Activated T-helper 2 cell treated with anti-CD3 and anti-CD28 coated beads, Interferon-gamma antibody, Interleukin-2, Interleukin-4, amounts not matched to agents 10 μg/mL and 5 μg/mL and 100 μg/mL, durations not matched to agents 14 hours and 24 hours and 36 hours (primary cell): ENCODE results near the gene CCSAP. TPM values are rescaled to one million over a fixed set of nuclear protein-coding genes. Genes with fewer than 3 reads are reported as not detected.

Experiments used
- DNase-seq: peaks from one replicate; pipeline ENCODE4 v3.0.0; 2021; ENCODE audit warnings: low spot score
- H3K27ac Mint-ChIP-seq: one replicate; pipeline ENCODE4 v1.8.0; 2021; ENCODE audit warnings: mixed read lengths
- H3K27me3 Mint-ChIP-seq: one replicate; pipeline ENCODE4 v1.8.0; 2021; ENCODE audit warnings: low read depth, mixed read lengths
- H3K36me3 Mint-ChIP-seq: one replicate; pipeline ENCODE4 v1.8.0; 2021; ENCODE audit warnings: low read depth, mixed read lengths
- H3K4me1 Mint-ChIP-seq: one replicate; pipeline ENCODE4 v1.8.0; 2021; ENCODE audit warnings: low read depth, mixed read lengths
- H3K4me3 Mint-ChIP-seq: one replicate; pipeline ENCODE4 v1.8.0; 2021; ENCODE audit warnings: low read depth, mild to moderate bottlenecking, moderate library complexity, mixed read lengths
- H3K9me3 Mint-ChIP-seq: one replicate; pipeline ENCODE4 v1.8.0; 2021; ENCODE audit warnings: mixed read lengths
- intact Hi-C: fragments of 100-400 bp; cut with micrococcal nuclease; formaldehyde crosslinking; loops from one replicate; pipeline ENCODE4 v1.15.1; 2023
- total RNA-seq: library from RNA; stranded (reverse); gene quantifications from 2 replicates; pipeline ENCODE4 v1.2.3, GENCODE V29; 2022

The CCSAP gene
- total RNA-seq, 1 donor from 2014 or later = 12.3 TPM

DNA sequence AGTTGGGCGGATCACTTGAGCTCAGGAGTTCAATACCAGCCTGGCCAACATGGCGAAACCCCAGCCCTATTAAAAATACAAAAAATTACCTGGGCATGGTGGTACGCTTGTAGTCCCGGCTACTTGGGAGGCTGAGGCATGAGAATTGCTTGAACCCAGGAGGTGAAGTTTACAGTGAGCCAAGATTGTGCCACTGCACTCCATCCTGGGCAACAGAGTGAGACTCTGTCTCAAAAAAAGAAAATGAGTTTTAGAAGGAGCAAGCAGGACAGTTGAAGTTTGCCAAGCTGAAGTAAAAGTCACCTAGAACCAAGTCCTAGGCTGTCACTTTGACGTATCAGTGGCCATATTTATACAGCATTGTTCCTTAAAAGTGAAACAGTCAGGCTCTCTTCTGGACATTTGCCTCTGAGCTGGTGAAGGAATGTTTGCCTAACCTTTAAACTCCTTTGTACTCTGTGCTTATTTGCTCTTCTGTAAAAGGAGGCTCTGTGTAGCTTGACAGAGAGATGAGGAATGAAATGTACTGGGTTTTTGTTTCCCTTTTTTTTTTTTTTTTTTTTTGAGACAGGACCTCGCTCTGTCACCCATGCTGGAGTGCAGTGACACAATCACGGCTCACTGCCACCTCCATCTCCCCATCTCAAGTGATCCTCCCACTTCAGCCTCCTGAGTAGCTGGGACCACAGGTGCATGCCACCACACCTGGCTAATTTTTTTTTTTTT is 69.2 kb downstream of the CCSAP start:
- DNase-seq = no peak
- Mint-ChIP-seq H3K27me3 (no peaks in the 10 kb centered on the region), H3K9me3 (no peaks in the 10 kb centered on the region), H3K36me3 (peaks cover 11% of the 10 kb centered on the region), H3K27ac (no peak overlapping the region), H3K4me3 (no peak overlapping the region), H3K4me1 (peaks cover 22% of the 10 kb centered on the region)
- intact Hi-C loops = no loop called here

DNA sequence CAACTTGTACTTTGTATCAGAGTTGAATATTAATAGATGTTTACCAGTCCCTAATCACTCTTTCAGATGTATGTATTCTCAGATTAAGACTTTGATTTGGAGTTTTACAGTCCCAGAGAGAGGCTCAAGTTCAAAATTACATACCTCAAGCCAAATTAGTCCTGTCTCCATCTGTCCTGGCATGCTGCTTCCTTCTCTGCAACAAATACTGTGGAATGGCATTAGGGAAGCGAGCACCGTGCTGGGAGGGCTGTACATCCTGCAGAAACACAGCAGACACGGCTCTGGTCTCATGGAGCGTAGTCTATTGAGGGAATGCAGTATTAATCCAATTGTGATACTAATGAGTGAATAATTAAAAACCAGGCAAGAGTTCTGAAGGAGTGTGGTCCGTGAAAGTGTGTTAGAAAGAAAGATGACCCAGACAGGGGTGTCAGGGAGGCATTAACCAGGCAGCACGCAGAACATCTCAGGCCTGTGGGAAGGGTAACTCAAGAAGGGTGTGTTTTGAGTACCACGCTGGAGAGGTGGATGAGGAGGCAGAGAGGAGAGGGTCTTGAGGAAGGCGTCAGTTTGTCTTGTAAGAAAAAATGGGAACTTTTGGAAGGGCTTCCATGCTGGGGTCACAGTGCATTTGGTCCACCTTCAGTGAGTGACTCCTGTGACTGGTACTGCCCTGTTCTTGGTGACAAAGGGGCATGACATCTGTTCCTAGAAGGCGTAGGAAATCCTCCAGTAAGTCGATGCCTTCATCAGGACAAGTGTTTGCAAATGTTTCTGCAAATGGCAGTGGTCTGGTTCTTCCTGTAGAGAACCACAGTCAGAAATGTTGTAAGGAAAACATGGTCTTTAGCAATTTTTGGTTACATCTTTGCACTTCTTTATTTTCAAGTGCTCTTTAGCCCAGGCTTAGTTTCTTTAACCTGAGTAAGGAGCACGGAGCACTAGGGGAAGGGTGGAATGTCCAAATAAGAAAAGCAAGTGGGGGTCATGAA is 70.4 kb downstream of the CCSAP start:
- intact Hi-C loops = no loop called here
- no peak for DNase-seq
- peaks cover 11% of the 10 kb centered on the region for H3K36me3 Mint-ChIP-seq
- peak overlapping the region; percentile 91 for H3K4me3 Mint-ChIP-seq
- H3K9me3 Mint-ChIP-seq = no peaks in the 10 kb centered on the region
- peak overlapping the region; percentile 65 for H3K27ac Mint-ChIP-seq
- no peaks in the 10 kb centered on the region for H3K27me3 Mint-ChIP-seq
- H3K4me1 Mint-ChIP-seq = peaks cover 22% of the 10 kb centered on the region

DNA sequence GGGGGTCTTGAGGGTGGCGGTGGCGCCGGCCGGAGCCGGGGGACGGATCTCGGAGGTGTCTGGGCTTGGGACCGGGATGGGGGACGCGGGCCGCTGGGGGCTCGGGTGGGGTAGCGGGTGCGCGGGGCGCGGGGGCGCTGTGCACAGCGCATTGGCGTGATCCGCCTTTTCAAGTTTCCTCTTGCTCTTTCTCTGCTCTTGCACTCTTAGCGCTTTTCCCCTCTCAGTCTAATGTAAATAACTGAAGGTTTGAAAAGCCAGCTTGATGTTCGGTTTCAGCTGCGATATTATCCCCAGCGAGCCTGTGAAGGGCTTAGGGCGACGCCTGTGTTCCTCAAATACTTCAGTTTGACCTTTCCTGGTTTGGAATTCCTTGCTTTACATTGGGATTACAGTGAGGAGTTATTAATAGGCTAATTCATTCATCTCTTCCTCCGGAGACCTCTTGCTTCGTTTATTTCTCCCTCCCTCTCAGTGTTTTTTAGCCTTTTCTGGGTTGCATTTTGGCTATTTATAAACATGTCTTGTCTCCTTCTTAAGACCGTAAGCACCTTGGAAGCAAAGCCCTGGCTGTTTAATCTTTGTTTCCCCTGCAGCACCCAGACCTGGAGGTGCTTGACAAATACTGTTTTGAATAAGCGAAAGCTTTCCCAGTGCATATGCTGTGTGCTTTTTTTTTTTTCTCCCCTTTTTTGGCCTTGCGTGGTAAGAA is 71.2 kb downstream of the CCSAP start:
- intact Hi-C loops = loop anchor here (2.0 kb wide), 2 partner anchors 15 to 71 kb away; partner anchors contain the start of gene CCSAP
- Mint-ChIP-seq H3K27me3 (no peaks in the 10 kb centered on the region), H3K4me3 (peak overlapping the region; percentile 91), H3K4me1 (peaks cover 25% of the 10 kb centered on the region), H3K27ac (peak overlapping the region; percentile 65), H3K9me3 (peaks cover 7% of the 10 kb centered on the region), H3K36me3 (peaks cover 15% of the 10 kb centered on the region)
- DNase-seq = no peak

Other genes starting within 250 kb of the CCSAP start
- gene RAB4A, start 71.9 kb downstream of the CCSAP start, total RNA-seq = 25.7 and 30.7 TPM in 2 replicates
- gene ACTA1, start 91.0 kb upstream of the CCSAP start, total RNA-seq = not detected in 2 replicates
- 49.2 and 50.1 TPM in 2 replicates for gene NUP133, start 165.3 kb upstream of the CCSAP start, total RNA-seq
- gene ABCB10, start 215.7 kb upstream of the CCSAP start, total RNA-seq = 40.1 and 42.7 TPM in 2 replicates